Fibroblast of pulmonary artery (primary cell): ENCODE measurements around the gene SPG11.
"Not testable (repeated sequence)": the region's sequence is repeated elsewhere in the genome, so short reads cannot be mapped to it uniquely, and the experiment has no call there.

Experiments used
- DNase-seq: peaks from one replicate; pipeline ENCODE4 v3.0.0-alpha.2; 2010; ENCODE audit warnings: low read depth
- H3K4me3 ChIP-seq: replicated peaks from 2 replicates; pipeline ENCODE4 v1.5.1; 2011; ENCODE audit warnings: low read depth, mild to moderate bottlenecking, control low read depth, low read length, moderate library complexity
- CTCF ChIP-seq: IDR thresholded peaks from 2 replicates; pipeline ENCODE4 v1.5.1; 2011; ENCODE audit warnings: mild to moderate bottlenecking, control low read depth, low read length, inconsistent platforms; ENCODE audit errors: missing control alignments

Gene SPG11

GRCh38 chr15:44536302-44536961, 127.0 kb downstream of the SPG11 start:
- TF ChIP-seq CTCF, result peak; percentile 44
- peak overlapping the region; percentile 81 for H3K4me3 ChIP-seq
- DNase-seq, result no peak

- TF ChIP-seq CTCF, result no peak
- H3K4me3 ChIP-seq, result peak overlapping the region; percentile 81
- DNase-seq, result no peak
These were observed 127.8 kb downstream of the SPG11 start for GRCh38 chr15:44535523-44536301.

GRCh38 chr15:44535092-44535491, 128.4 kb downstream of the SPG11 start:
- TF ChIP-seq CTCF, result no peak
- H3K4me3 ChIP-seq, result no peak overlapping the region
- no peak for DNase-seq

- peak; percentile 5 for TF ChIP-seq CTCF
- no peak overlapping the region for H3K4me3 ChIP-seq
- DNase-seq, result no peak
These were observed 130.8 kb downstream of the SPG11 start for GRCh38 chr15:44532689-44533088.

GRCh38 chr15:44532275-44532674, 131.2 kb downstream of the SPG11 start:
- H3K4me3 ChIP-seq, DNase-seq: not testable (repeated sequence)

- TF ChIP-seq CTCF, result no peak
- H3K4me3 ChIP-seq, result no peak overlapping the region
- DNase-seq, result no peak
These were observed 132.8 kb downstream of the SPG11 start for GRCh38 chr15:44530653-44531052.

- no peak for DNase-seq
- no peak overlapping the region for H3K4me3 ChIP-seq
- no peak for TF ChIP-seq CTCF
These were observed 133.4 kb downstream of the SPG11 start for GRCh38 chr15:44529864-44530604.
